Stimulated activated CD4-positive, alpha-beta T cell treated with anti-CD3 and anti-CD28 coated beads, Interleukin-2, amount 100 ng/mL, for 4 hours (primary cell): ENCODE measurements around the gene DCP2.
"Not testable (repeated sequence)": the region's sequence is repeated elsewhere in the genome, so short reads cannot be mapped to it uniquely, and the experiment has no call there.

Experiments
- DNase-seq: peaks from one replicate; pipeline ENCODE4 v3.0.0-alpha.2; 2020; ENCODE audit warnings: low read depth

Gene DCP2

GRCh38 chr5:112976432-112977309, at the start of gene DCP2:
Gene DCP2, plus strand, starts transcription at chr5:112976798. Its CDS starts 136 bp downstream, at chr5:112976934.
- DNase-seq, result peak; percentile 90

- DNase-seq, result no peak
Observed at GRCh38 chr5:112929336-112930081, 47.1 kb upstream of the DCP2 start.

DNA sequence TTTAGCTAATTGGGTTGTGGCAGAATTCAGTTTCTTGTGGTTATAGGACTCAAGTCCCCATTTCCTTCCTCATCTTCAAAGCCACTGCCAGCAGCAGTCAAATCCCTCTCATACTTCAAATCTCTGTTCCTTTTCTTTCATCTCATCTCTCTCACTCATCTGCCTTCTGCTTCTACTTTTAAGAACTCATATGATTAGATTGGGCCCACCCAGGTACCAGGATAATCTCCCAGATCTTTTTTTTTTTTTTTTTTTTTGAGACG, 46.6 kb upstream of the DCP2 start:
- no peak for DNase-seq

- DNase-seq, result no peak
Observed at GRCh38 chr5:112931473-112931872, 45.1 kb upstream of the DCP2 start.

DNA sequence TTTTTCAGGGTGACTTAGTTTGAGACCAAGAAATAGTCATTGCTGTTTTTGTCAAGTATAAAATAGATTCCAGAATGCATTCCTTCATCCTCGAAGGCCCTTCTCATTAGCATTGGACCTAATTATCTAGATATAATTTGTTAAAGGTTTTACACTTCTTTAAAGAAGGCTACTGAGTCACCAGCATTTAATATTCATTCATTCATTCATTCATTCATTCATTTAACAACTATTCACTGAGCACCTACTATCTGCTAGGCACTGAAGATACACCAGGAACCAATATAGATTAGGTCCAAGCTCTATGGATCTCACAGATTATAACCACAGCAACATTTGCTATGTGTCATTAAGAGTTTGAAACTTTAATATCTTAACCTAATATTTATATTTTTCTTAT, 43.5 kb upstream of the DCP2 start:
- DNase-seq, result no peak

DNA sequence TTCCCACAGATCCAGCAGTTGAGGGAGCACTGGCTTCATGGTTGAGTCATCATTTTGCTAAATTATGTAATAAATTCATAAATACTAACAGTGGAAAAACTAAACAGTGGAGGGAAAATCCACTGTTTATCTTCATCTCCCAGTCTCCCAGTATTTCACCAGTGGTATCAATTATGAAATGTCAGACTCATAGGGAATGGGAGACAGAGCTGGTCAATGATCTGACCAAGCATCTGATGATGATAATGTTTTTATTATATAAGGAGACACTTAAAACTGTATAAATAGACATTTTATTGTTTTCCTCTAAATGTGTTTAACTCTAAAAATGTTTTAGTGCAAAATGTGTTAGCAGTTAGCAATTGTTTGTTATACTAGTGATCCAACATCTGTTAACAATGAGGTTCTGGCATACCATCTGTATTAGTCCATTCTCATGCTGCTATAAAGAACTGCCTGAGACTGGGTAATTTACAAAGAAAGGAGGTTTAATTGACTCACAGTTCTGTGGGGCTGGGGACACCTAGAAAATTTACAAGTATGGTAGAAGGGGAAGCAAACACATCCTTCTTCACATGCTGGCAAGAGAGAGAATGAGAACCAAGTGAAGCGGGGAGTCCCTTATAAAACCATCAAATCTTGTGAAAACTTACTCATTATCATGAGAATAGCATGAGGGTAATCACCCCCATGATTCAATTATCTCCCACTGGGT, 42.8 kb upstream of the DCP2 start:
- DNase-seq, result no peak

DNA sequence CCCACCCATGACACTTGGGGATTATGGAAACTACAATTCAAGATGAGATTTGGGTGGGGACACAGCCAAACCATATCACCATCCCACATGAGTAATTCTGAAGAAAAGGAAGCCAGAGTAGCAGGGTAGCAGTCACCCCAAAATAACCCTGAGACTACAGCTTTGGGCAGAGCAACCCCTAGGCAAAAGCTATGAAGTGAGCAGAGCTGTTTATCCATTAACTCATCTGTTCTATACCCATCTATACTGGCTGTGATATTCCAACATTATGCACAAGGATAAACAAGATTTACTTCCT, 42.3 kb upstream of the DCP2 start:
- DNase-seq, result no peak

DNA sequence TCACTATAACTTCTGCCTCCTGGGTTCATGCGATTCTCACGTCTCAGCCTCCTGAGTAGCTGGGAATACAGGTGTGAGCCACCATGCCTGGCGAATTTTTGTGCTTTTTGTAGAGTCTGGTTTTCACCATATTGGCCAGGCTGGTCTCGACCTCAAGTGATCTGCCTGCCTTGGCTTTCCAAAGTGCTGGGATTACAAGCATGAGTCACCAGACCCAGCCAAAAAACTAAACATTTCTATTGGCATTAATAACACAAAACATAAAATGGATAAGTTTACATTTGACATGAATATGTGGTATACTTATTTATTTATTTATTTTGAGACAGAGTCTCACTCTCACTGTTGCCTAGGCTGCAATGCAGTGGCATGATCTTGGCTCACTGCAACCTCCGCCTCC, 40.9 kb upstream of the DCP2 start:
- no peak for DNase-seq

DNA sequence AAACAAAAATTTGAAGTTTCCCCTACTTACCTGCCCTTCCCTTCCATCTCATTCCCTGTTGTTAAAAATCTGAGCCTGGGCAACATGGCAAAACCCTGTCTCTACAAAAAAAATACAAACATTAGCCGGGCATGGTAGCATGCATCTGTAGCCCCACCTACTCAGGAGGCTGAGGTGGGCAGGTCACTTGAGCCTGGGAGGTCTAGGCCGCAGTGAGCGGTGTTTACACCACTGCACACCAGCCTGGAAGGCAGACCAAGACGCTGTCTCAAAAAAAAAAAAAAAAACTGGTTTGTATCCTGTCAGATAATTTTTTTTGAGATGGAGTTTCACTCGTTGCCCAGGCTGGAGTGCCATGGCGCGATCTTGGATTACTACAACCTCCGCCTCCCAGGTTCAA, 38.3 kb upstream of the DCP2 start:
- no peak for DNase-seq

GRCh38 chr5:112940670-112941069, 35.9 kb upstream of the DCP2 start:
- DNase-seq, result no peak

DNA sequence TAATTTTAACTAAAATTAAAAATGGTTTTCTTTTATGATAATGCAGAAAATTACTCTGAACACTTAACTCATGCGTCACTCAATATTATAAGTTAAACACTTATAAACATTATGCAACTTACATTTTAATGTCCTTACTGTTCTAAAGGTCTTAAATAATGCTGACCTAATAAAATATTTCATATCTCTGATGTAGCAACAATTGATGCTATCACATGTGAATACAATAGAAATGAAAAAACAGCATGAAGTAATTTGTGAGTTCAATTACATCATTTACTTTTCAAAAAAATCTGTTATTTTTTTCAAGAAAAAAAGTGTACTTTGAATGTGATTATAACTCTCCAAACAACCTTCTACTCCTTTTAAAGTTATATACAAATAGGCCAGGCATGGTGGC, 28.1 kb upstream of the DCP2 start:
- DNase-seq, result no peak

DNA sequence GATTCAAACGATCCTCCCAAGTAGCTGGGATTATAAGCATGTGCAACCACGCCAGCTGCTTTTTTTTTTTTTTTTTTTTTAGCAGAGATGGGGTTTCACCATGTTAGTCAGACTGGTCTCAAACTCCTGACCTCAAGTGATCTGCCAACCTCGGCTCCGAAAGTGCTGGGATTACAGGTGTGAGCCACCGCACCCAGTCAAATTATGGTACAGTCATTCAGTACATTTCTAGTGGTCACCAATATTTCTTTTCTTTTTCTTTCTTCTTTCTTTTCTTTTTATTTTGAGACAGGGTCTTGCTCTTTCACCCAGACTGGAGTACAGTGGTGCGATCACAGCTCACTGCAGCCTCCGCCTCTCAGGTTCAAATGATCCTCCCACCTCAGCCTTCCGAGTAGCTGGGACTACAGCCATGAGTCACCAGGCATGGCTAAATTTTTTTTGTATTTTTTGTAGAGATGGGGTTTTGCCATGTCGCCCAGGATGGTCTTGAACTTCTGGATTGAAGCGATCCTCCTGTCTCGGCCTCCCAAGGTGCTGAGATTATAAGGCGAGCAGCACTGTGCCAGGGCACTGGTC, 25.4 kb upstream of the DCP2 start:
- no peak for DNase-seq

- DNase-seq, result no peak
Observed at GRCh38 chr5:112956606-112957005, 20.0 kb upstream of the DCP2 start.

DNA sequence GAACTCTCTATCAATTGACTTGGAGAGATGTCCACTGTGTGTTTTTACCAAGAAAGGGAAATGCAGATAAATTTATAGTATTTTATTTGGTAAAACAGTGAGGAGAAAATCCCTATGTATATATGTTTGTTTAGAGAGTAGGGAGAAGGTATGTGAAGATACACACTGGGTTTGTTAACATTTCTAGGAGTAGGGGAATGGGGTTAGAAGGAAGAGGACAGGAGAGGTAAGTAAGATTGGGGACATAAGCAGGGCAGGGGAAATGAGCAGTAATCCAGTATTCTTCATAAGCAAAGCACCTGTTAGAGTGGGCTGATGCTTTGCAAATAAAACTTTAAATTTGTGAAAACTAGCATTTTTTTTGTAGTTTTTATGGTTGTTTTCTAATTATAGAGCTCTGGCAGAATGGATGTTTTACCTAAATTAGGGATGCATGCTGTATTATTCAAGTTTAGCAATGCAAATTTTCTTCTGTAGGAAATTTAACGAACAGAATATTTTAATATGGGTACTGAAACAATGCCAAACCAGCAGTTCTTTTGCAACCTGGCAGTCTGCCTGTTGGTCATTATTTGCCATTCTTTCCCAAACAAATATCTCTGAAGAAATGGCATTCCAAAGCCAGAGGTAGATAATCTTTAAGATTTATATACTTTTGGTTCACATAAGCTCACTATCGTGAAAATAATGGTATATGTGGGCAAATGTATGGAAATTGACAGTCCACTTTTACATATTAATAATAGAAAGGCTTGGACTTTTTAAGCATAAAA, 19.4 kb upstream of the DCP2 start:
- DNase-seq, result no peak

- peak; percentile 6 for DNase-seq
Observed at GRCh38 chr5:112958093-112959088, 18.2 kb upstream of the DCP2 start.

GRCh38 chr5:112959872-112960271, 16.7 kb upstream of the DCP2 start:
- not testable (repeated sequence) for DNase-seq

DNA sequence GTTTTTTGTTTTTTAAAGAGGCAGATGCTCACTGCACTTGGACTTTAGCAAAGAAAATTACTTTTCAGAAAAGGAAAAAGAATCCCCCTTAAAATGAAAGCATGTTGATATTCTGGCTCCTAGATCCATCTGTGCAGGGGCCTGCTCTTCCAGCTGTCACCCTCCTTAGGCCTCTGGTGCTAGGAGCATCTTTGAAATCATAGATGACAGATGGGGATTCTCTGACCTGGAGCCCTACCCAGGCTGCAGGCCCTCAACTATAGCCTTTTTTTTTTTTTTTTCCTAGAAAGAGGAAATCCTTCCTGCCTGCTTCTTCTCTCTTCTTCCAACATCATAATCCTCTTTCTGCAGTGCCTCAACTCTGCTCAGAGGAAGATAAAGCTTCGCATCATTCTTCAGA, 16.3 kb upstream of the DCP2 start:
- DNase-seq, result no peak

DNA sequence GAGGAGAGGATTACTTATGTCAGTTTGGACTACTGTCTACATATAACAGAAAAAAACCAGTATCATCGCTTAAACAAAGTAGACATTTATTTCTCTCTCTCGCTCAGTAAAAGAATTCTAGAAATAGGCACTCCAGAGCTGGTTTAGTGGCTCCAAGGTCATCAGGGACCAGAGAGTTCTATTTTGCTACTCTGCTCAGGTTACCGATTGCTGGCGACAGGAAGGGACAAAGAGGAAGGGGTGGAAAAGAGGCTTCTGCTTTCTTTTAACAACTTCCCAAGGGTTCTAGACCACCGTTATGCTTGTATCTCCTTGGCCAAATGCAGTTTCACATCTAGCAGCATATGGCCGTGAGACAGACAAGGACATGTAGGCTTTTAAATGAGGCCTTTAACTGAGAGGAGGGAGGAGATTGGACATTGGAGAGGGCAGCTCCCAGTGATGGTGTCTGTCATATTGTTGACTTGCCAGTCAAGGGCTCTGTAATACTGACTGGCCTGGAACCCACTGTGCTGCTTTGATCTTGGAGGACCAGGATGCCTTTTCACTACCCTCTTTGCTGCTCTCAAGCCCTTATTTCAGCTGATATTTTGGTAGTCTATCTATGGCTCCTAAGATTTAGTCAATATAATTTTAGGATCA, 15.6 kb upstream of the DCP2 start:
- no peak for DNase-seq

- not testable (repeated sequence) for DNase-seq
Observed at GRCh38 chr5:112963374-112963733, 13.2 kb upstream of the DCP2 start.

GRCh38 chr5:112965733-112966306, 10.8 kb upstream of the DCP2 start:
- no peak for DNase-seq
